ENCODE measurements around the gene MAIP1.

- TF ChIP-seq GLIS3 (CRISPR knock-in tag; IDR thresholded peaks at IDR 0.05): no peak
- no peak for TF ChIP-seq ISL1 (CRISPR knock-in tag; IDR thresholded peaks at IDR 0.05)
- TF ChIP-seq PATZ1 (CRISPR knock-in tag; IDR thresholded peaks at IDR 0.05; ENCODE audit: borderline replicate concordance): no peak
- TF ChIP-seq RARB (CRISPR knock-in tag; IDR thresholded peaks at IDR 0.05): no peak
- TF ChIP-seq BACH2 (CRISPR knock-in tag; IDR thresholded peaks at IDR 0.05; ENCODE audit: borderline replicate concordance): no peak
- no peak for TF ChIP-seq CREB5 (CRISPR knock-in tag; IDR thresholded peaks at IDR 0.05; ENCODE audit: low read depth)
- TF ChIP-seq, protein P1, sequence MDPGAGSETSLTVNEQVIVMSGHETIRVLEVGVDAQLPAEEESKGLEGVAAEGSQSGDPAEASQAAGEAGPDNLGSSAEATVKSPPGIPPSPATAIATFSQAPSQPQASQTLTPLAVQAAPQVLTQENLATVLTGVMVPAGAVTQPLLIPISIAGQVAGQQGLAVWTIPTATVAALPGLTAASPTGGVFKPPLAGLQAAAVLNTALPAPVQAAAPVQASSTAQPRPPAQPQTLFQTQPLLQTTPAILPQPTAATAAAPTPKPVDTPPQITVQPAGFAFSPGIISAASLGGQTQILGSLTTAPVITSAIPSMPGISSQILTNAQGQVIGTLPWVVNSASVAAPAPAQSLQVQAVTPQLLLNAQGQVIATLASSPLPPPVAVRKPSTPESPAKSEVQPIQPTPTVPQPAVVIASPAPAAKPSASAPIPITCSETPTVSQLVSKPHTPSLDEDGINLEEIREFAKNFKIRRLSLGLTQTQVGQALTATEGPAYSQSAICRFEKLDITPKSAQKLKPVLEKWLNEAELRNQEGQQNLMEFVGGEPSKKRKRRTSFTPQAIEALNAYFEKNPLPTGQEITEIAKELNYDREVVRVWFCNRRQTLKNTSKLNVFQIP (CRISPR knock-in tag; IDR thresholded peaks at IDR 0.05; ENCODE audit: borderline replicate concordance, low read depth): no peak
- TF ChIP-seq ZNF565 (CRISPR knock-in tag; conservative IDR thresholded peaks at IDR 0.05; ENCODE audit: low read depth): no peak
- no peak for TF ChIP-seq ZFP3 (CRISPR knock-in tag; IDR thresholded peaks at IDR 0.05)
- TF ChIP-seq CSDC2 (CRISPR knock-in tag; IDR thresholded peaks at IDR 0.05): no peak
Observed at GRCh38 chr2:199946836-199947235, 8.5 kb upstream of the MAIP1 start.
